ENCODE data around the gene NT5DC4.

Gene NT5DC4

DNA sequence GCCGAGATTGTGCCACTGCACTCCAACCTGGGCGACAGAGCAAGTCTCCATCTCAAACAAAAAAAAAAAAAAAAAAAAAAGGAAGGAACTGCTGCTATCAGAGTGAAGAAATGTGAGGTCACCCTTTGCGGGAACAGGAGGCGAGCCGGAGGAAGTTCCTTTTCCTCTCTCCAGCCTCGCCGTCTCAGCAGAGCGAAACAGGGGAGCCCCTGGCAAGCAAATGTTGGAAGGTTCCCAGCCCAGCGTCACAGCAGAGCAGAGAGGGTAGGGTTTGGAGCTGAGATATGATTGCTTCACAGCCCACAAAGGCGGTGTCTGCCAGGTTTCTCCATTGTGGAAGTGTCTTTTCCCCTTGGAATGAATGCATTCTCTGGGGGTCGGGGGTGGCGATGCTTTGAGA lies 46.6 kb upstream of the NT5DC4 start:
- Histone ChIP-seq H3K27ac (replicated peaks) (peak overlapping the region; percentile 45), H3K4me3 (replicated peaks; ENCODE audit: insufficient read depth, low read length) (no peak overlapping the region), H3K27me3 (ENCODE audit: insufficient read depth, poor library complexity, severe bottlenecking) (no peaks in the 10 kb centered on the region)
- TF ChIP-seq, protein P1, sequence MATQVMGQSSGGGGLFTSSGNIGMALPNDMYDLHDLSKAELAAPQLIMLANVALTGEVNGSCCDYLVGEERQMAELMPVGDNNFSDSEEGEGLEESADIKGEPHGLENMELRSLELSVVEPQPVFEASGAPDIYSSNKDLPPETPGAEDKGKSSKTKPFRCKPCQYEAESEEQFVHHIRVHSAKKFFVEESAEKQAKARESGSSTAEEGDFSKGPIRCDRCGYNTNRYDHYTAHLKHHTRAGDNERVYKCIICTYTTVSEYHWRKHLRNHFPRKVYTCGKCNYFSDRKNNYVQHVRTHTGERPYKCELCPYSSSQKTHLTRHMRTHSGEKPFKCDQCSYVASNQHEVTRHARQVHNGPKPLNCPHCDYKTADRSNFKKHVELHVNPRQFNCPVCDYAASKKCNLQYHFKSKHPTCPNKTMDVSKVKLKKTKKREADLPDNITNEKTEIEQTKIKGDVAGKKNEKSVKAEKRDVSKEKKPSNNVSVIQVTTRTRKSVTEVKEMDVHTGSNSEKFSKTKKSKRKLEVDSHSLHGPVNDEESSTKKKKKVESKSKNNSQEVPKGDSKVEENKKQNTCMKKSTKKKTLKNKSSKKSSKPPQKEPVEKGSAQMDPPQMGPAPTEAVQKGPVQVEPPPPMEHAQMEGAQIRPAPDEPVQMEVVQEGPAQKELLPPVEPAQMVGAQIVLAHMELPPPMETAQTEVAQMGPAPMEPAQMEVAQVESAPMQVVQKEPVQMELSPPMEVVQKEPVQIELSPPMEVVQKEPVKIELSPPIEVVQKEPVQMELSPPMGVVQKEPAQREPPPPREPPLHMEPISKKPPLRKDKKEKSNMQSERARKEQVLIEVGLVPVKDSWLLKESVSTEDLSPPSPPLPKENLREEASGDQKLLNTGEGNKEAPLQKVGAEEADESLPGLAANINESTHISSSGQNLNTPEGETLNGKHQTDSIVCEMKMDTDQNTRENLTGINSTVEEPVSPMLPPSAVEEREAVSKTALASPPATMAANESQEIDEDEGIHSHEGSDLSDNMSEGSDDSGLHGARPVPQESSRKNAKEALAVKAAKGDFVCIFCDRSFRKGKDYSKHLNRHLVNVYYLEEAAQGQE (IDR thresholded peaks at IDR 0.05; ENCODE audit: insufficient replicate concordance, low read depth), result peak; percentile 43
- TF ChIP-seq, protein P2, sequence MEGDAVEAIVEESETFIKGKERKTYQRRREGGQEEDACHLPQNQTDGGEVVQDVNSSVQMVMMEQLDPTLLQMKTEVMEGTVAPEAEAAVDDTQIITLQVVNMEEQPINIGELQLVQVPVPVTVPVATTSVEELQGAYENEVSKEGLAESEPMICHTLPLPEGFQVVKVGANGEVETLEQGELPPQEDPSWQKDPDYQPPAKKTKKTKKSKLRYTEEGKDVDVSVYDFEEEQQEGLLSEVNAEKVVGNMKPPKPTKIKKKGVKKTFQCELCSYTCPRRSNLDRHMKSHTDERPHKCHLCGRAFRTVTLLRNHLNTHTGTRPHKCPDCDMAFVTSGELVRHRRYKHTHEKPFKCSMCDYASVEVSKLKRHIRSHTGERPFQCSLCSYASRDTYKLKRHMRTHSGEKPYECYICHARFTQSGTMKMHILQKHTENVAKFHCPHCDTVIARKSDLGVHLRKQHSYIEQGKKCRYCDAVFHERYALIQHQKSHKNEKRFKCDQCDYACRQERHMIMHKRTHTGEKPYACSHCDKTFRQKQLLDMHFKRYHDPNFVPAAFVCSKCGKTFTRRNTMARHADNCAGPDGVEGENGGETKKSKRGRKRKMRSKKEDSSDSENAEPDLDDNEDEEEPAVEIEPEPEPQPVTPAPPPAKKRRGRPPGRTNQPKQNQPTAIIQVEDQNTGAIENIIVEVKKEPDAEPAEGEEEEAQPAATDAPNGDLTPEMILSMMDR (IDR thresholded peaks at IDR 0.05; ENCODE audit: insufficient read depth, low read length), result no peak
- peak; percentile 48 for TF ChIP-seq GABPA (IDR thresholded peaks at IDR 0.05; ENCODE audit: low read depth)
- peak; percentile 60; the same call in 1 of the 2 replicates for TF ChIP-seq POLR2AphosphoS5 (IDR thresholded peaks at IDR 0.05; ENCODE audit: low read depth)
- TF ChIP-seq SPI1 (IDR thresholded peaks at IDR 0.05; ENCODE audit: borderline replicate concordance, low read depth), result peak; percentile 92
- peak; percentile 93 to 99 for DNase-seq (ENCODE audit: low read depth in 1 of 2, low spot score in 1 of 2)

DNA sequence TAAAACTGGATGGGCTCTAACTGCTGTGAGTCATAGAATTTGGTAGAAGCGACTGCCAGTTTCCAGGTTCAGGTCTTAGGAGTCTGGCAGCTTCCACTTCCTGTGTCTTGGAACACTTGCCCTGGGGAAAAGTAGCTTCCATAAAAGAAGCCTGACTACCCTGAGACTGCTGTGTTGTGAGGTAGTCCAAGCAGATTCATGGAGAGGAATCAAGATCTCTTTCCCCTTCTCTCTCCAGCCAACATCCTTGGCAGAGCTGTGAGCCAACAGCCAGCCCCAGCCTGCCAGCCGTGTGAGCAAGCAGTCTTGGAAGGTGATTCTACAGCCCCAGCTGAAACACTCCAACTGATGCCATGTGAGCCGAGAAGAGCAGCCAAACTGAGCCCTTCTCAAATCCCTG lies 41.3 kb upstream of the NT5DC4 start:
- Histone ChIP-seq H3K27ac (replicated peaks) (no peak overlapping the region), H3K27me3 (ENCODE audit: insufficient read depth, poor library complexity, severe bottlenecking) (no peaks in the 10 kb centered on the region), H3K4me3 (replicated peaks; ENCODE audit: insufficient read depth, low read length) (no peak overlapping the region)
- no peak for DNase-seq (ENCODE audit: low read depth in 1 of 2, low spot score in 1 of 2)
- TF ChIP-seq POLR2AphosphoS5 (IDR thresholded peaks at IDR 0.05; ENCODE audit: low read depth) (no peak), SPI1 (IDR thresholded peaks at IDR 0.05; ENCODE audit: borderline replicate concordance, low read depth) (no peak), GABPA (IDR thresholded peaks at IDR 0.05; ENCODE audit: low read depth) (no peak)
- TF ChIP-seq, protein P2 (IDR thresholded peaks at IDR 0.05; ENCODE audit: insufficient read depth, low read length), result no peak
- TF ChIP-seq, protein P1 (IDR thresholded peaks at IDR 0.05; ENCODE audit: insufficient replicate concordance, low read depth), result no peak

DNA sequence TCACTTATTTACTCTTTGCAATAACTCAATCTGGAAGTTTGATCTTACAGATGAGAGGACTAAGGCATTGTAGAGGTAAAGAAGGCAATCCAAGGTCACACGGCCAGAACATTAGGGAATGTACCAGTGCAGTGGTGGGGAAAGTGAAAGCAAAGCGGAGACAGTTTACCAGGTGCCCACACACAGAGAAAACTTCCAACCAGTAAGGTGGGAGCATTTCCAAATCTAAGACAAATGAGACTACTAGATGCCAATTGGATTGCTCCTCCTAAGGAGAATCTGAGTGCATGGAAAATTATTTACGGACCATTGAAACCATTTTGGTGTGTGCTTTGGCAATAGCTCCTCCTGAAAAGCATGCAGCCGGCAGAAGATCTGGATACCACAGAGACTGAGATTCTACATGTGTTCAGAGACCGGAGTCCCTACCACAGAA lies 40.1 kb upstream of the NT5DC4 start:
- no peak overlapping the region for H3K4me3 ChIP-seq (replicated peaks; ENCODE audit: insufficient read depth, low read length)
- TF ChIP-seq POLR2AphosphoS5 (IDR thresholded peaks at IDR 0.05; ENCODE audit: low read depth), result no peak
- TF ChIP-seq, protein P1 (IDR thresholded peaks at IDR 0.05; ENCODE audit: insufficient replicate concordance, low read depth), result no peak
- no peak for TF ChIP-seq SPI1 (IDR thresholded peaks at IDR 0.05; ENCODE audit: borderline replicate concordance, low read depth)
- TF ChIP-seq GABPA (IDR thresholded peaks at IDR 0.05; ENCODE audit: low read depth), result no peak
- TF ChIP-seq, protein P2 (IDR thresholded peaks at IDR 0.05; ENCODE audit: insufficient read depth, low read length), result no peak
- H3K27me3 ChIP-seq (ENCODE audit: insufficient read depth, poor library complexity, severe bottlenecking), result no peaks in the 10 kb centered on the region
- no peak for DNase-seq (ENCODE audit: low read depth in 1 of 2, low spot score in 1 of 2)
- no peak overlapping the region; the same call in 1 of the 2 replicates for H3K27ac ChIP-seq (replicated peaks)

Measured in HL-60 (cell line).